CD4-positive, alpha-beta T cell treated with Interleukin-6 for 4 hours (primary cell): ENCODE measurements around the gene NCKAP5.
"Not testable (repeated sequence)": the region's sequence is repeated elsewhere in the genome, so short reads cannot be mapped to it uniquely, and the experiment has no call there.

Experiments used
- DNase-seq: peaks from one replicate; pipeline ENCODE4 v3.0.0-alpha.2; 2020; ENCODE audit warnings: mixed read lengths

The NCKAP5 gene

DNA sequence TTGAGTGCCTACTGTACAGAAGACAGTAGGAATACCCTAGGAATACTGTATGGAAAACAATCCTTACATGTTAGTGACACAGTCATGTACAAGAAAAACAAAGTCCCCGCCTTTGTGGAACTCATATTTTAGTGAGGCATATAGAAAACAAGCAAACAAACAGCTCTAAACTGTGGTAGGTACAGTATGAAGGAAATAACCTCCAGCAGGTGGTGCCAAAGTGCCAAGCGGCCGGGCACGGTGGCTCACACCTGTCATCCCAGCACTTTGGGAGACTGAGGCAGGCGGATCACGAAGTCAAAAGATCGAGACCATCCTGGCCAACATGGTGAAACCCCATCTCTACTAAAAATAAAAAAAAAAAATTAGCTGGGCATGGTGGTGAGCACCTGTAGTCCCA, 48.6 kb downstream of the NCKAP5 start:
- DNase-seq = not testable (repeated sequence)

GRCh38 chr2:133518700-133519344, 49.4 kb downstream of the NCKAP5 start:
- DNase-seq = no peak

DNA sequence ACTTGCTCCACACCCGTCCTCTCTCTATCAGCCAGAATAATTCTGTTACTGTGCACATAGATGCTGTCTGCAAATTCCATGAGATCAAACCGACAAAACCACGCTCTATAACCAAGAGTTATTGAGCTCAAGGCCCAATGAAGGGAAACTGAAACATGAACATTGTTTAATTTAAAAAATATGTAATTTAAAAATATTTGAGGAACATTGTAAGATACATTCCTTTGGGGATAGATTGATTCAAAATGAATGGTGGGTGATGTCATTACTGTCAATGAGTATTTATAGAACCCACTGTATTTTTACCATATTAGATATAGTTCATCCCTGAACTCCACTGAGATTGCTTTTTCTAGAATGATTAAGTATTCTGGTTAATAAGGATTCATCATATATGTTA, 50.4 kb downstream of the NCKAP5 start:
- no peak for DNase-seq

GRCh38 chr2:133516405-133517026, 51.7 kb downstream of the NCKAP5 start:
- no peak for DNase-seq

DNA sequence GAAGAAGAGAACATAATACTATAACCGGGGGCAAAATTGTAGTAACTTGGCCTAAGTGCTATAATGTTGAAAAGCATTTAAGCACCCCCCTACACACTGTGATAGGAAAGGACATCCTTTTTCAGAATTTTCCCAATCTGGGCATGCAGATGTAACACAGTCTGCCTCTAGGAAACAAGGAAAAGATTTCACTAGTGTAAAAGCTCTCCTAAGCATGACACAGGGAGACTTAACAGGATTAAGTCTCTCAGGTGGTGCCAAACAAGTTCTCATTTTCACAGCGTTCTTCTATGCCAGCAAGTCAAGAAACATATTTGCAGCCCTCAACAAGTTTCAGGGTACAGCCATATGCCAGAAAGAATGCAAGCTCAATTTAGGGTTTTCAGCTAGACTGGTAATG, 53.0 kb downstream of the NCKAP5 start:
- DNase-seq = no peak

- DNase-seq = no peak
Observed at GRCh38 chr2:133513893-133514292, 54.4 kb downstream of the NCKAP5 start.

GRCh38 chr2:133512121-133512520, 56.1 kb downstream of the NCKAP5 start:
- no peak for DNase-seq

- no peak for DNase-seq
Observed at GRCh38 chr2:133511679-133512078, 56.6 kb downstream of the NCKAP5 start.

- DNase-seq = no peak
Observed at GRCh38 chr2:133509777-133510176, 58.5 kb downstream of the NCKAP5 start.

DNA sequence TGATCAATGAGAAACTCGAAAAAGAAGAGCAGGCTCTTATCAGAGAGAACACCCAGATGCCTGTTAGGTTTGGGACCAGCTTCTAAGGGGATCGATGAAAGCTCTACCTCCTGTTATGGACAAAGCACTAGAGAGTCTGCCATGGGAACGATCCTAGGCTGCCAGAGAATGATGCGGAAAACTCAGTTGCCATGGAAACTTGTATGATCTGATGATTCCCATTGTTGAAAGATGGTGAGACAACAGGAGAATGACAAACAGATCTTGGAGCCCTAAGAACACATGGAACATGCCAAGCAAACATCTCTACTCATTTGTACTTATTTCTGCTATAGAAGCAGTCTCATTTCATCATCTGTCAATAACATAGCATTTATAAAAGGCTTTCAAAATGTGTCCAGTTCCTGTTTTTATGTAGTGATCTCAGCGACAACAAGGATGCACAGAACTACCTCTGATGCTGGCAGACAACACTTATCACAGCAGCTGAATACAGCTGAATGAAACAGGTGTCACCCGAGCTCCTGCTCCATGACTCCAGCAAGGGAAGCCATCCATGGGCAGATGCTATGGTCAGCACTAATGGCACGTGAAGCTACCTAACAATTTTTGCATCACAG, 59.6 kb downstream of the NCKAP5 start:
- no peak for DNase-seq

- DNase-seq = no peak
Observed at GRCh38 chr2:133506996-133507395, 61.3 kb downstream of the NCKAP5 start.

GRCh38 chr2:133504566-133505505, 63.4 kb downstream of the NCKAP5 start:
- DNase-seq = no peak

GRCh38 chr2:133503927-133504326, 64.3 kb downstream of the NCKAP5 start:
- no peak for DNase-seq

DNA sequence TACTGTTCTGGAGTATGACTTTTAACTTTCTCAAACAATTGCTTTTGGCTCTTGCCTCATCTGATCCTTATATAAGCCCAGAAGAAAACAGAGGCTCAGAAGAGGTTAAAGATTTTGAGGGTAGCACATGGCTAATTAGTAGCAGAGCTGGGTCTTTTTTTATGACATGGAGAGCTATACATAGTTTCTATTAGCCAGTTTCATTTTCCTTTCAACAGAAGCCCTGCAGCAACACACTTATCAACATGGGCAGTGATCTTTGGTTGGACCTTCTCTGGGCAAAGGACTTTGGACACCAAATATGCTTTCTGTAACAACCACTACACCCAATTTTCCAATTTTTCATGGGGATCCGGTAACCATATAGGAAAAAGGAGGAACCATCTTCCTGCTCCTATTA, 64.9 kb downstream of the NCKAP5 start:
- no peak for DNase-seq

DNA sequence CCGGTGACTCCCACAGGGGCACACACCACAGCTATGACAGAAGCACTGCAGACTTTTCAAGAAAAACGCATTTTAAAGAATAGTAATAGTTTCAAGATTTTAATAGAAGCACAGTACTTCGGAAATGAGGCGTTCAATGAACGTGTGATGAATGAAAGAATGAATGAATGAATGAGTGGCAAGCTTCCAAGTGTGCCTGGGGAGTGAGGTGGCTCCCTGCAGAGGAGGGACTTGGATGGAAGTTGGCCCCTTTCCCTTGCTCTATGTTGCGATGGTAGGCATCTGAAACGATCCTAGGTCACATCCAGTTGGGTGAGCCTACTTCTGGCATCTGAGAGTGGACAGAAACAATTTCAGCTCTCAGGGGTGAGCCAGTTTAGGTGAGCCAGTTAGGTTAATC, 65.6 kb downstream of the NCKAP5 start:
- no peak for DNase-seq

- no peak for DNase-seq
Observed at GRCh38 chr2:133500917-133501316, 67.3 kb downstream of the NCKAP5 start.

DNA sequence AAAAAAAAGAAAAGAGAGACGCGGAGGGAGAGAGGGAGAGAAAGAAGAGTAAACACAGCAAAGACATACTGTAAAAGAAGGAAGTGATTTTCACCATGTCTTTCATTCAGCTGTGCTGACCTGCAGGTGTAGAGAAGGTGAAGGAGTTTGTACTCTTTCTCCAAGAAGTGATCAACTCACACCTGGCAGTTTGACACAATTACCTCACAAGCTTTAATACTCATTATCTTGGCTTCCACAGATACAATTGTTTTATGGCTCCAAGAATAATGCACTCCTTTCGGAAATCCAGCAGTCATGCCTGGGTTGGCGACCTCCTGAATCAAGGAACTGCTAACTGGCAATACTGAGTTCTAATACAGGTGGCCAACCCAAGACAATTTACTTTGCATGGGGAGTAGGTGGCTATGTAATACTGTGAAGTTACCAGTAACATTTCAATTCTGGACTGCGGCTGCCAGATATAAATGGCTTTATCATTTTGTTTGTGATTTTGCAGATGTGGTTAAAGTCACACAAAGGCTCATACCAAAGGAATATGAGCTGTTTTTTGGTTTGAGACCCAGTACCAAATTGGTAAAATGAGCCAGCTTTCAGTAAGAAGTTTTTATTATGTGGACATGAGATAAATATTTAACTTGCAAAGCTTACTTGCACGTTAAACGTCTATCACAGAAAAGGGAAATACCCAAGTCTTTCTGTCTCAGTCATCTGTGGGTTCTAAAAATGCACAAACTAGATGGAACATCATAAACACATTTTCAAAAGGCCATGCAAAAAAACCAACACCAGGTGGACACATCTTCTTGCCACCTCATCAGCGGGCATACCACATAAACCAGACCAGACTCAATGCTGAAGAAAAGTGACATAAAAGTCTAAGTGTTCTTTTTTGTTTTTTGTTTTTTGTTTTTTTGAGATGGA, 69.3 kb downstream of the NCKAP5 start:
- DNase-seq = no peak

DNA sequence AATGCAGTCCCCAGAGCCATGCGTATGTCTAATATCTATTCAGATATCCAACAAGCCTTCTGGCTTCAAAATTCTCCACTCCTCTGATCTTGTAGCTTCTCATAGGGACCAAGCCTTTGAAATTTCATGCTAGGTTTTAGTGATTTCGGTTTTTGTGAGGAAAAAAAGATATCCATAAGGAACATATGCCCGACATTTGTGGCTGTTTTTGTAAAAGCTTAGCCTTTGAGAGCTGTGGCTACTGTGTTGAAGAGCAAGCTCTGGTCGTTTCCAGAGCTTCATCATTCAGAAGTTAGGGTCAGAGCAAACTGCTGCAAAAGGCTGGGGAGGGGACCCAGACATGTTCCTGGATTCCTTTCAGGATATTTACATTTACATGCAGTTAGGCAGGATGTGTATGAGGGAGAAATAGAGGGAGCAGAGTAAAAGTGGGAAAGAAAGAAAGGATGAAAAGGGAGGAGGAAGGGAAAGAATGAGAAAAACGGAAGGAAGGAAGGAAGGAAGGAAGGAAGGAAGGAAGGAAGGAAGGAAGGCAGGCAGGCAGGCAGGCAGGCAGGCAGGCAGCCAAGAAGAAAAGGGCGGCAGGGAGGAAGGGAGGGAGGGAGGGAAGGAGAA, 70.2 kb downstream of the NCKAP5 start:
- no peak for DNase-seq

DNA sequence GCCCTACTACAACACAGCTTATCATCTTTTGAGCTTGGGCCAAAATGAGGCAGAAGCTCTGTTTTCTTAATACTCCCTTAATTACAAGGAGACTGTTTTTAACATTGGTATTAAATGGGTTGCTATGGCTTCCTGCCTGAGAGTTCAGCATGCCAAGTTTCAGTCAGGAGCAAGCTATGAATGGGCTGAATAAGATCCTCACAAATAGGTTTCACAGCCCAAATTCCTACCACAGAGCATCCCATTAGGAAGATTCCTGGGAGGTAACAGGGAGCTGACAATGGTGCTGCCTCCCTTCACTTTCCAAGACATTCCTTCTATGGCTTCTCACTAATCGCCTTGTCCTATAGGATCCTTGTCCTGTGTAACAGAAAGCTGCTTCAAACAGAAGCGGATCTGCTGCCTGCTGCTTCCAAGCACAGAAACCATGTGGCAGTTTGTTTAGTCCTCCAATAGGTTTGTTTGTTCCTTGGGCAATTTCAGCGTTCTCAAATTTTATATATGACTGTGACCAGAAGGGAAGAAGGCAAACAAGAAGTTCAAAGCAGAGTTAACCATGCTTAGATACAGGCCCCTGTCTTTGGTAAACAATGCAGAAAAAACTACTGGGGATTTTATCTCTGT, 70.9 kb downstream of the NCKAP5 start:
- no peak for DNase-seq

GRCh38 chr2:133496501-133497269, 71.6 kb downstream of the NCKAP5 start:
- DNase-seq = no peak
